ENCODE data around the gene ASAP2. TPM values are rescaled to one million over a fixed set of nuclear protein-coding genes. Genes with fewer than 3 reads are reported as not detected.

ASAP2 gene
- total and polyA plus RNA-seq, 9 of the 15 experiments (the other 6 are each of a cell fraction or from before 2014, with no cell fraction given) = 0.06 to 4.3 (median 3.1) TPM

- Histone ChIP-seq H3K4me2 (ENCODE audit: insufficient read depth, low read length) (no peak overlapping the region), H3K9ac (ENCODE audit: insufficient read depth in 1 of 2, low read depth in 2 of 2, low read length in 2 of 2) (no peak overlapping the region), H3K4me1 (replicated peaks in 1 of 2; ENCODE audit: control insufficient read depth in 2 of 2, insufficient read depth in 2 of 2, low read length in 2 of 2) (peaks cover 0 to 4% of the 10 kb centered on the region in 2 experiments; a peak in 2 of 5 replicates), H4K20me1 (replicated peaks; ENCODE audit: control insufficient read depth, insufficient read depth, low read length) (0 out of 2 replicates have a peak, but pooled peaks cover 3% of the 10 kb centered on the region), H3K27ac (ENCODE audit: extremely low read depth, low read depth, low read length) (no peak overlapping the region), H3K4me3 (no peak overlapping the region), H3K79me2 (ENCODE audit: control insufficient read depth, insufficient read depth, low read length) (no peaks in the 10 kb centered on the region), H3K9me1 (ENCODE audit: control insufficient read depth, insufficient read depth, low read length) (no peaks in the 10 kb centered on the region), H3K36me3 (ENCODE audit: control insufficient read depth, insufficient read depth, low read length) (no peaks in the 10 kb centered on the region), H3K27me3 (ENCODE audit: control insufficient read depth in 2 of 2, insufficient read depth in 2 of 2, low read length in 2 of 2) (peaks cover 13 to 49% of the 10 kb centered on the region in 2 experiments), H3K9me3 (replicated peaks; ENCODE audit: control insufficient read depth, insufficient read depth, low read depth, low read length) (no peaks in the 10 kb centered on the region), H2AFZ (ENCODE audit: low read depth, low read length) (no peak overlapping the region)
- POLR2A ChIA-PET = interaction anchor here (1.4 kb wide), 1 partner anchor 11 kb away, joined by 4 read pairs; no protein-coding TSS in a partner anchor
- intact Hi-C loops (cut with micrococcal nuclease) = no loop called here
- BruUV-seq (replicated peaks) = no TSS peak
- 20% methylated on average over 12 of the region's 12 CpGs for WGBS (ENCODE audit: insufficient coverage, low coverage, missing lambda C conversion rate)
- FAIRE-seq (no peak), DNase-seq (ENCODE audit: extremely low read depth in 1 of 4, low spot score in 3 of 4) (no peak), ATAC-seq (no peak)
- 0 out of 2 replicates have a peak, but pooled peaks have one; percentile 29 for TF ChIP-seq ZBTB40 (IDR thresholded peaks at IDR 0.05)
- TF ChIP-seq ZBTB40 (CRISPR knock-in tag; IDR thresholded peaks at IDR 0.05) = no peak
- no peak for TF ChIP-seq HMGN3 (IDR thresholded peaks at IDR 0.05; ENCODE audit: borderline replicate concordance, extremely low read depth, insufficient read length, low read depth, low read length)
- in situ Hi-C loops (cut with MboI) = no loop called here
- CTCF ChIA-PET (ENCODE audit: low intra/inter-chr PET ratio) = no interaction called here
These were observed 80.2 kb downstream of the ASAP2 start for GRCh38 chr2:9286554-9287399.
